Fibroblast of skin of abdomen (primary cell): ENCODE results near the gene COL27A1.

Source experiments
- DNase-seq: peaks from one replicate; pipeline ENCODE4 v3.0.0-alpha.2; 2013

The COL27A1 gene

DNA sequence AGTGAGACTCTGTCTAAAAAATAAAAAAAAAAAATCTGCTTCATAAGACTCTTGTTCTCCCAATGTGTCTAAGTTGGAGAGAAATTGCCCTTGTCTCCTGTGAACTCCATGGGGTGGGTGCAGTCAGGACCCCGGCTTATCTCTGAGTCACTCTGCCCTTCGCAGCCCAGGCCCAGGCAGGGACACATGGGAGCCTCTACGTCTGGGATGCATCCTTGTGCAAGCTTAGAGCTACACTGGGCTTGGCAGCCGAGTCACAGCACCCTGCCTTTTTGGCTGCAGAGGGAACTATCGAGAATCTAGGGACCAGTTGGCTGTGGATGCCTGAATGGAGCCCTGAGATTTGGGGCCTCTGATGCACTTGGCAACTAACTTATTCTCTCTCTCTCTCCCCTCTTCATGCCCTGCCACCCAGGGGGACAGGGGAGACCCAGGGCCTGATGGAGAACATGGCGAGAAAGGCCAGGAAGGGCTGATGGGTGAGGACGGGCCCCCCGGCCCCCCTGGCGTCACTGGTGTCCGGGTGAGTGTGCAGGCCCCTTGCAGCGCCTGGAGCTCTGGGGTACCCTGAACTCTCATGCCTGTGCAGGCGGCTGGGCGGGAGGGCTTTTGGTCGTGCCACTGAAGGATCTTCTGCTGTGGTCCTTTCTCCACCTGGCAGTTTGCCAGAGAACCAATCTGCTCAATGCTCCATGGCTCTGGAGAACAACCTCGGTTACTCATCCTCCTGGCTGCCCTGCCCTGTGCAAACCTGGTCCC is 120.1 kb downstream of the COL27A1 start:
- no peak for DNase-seq

DNA sequence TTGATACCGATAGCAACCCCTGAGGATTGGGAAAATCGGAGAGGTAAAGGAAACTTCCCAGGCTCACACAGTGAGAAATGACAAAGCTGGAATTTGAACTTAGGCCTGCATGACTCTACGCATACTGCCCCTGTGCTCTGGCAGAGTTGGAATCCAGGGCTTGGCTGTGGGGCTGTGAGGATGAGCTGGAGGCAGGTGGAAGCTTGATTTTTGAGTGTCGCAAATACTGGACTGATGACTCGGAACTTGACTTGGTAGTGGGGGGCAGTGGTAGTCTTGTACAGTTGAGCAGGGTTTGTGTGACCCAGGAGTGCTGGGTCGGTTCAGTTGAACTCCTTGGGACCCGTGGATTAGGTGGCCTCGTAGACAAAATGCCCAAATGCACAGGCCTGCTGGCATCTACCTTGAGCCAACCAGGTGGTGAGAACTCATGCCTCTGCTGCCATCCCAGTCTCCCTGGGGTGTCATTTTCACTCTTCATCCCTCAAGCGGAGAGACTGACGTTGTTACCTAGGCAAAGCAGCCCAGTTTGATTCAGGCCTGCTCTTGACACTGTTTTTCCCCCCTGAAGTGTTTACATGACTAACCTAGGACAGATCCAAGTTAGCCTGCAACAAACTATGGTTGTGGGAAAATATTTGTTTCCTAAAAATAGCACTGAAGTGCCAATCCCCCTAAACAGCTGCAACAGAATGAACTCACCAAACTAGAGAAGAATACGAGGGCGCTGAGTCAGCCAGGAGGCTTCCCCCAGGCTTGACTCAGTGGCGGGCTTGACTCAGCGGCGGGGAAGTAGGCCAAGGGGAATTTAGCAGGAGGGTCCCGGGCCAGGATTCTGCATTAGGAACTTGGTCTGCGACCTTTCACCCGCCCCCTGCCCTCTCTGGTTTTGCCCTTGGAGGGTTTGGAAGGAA is 121.8 kb downstream of the COL27A1 start:
- peak; percentile 95 for DNase-seq

DNA sequence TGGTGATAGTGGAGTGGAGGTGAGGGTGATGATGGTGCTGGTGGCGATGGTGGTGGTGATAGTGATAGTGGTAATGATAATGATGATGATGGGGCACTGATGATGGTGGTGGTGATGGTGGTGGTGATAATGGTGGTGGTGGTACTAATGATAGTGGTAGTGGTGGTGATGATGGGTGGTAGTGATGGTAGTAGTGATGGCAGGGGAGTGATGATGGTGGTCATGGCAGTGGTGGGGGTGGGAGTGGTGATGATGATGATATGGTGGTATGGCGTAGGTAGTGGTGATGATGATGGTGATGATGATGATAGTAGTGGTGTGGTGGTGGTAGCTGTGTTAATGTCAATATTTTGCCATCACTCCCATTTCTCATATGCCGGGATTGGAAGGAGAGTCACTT is 123.0 kb downstream of the COL27A1 start:
- no peak for DNase-seq

DNA sequence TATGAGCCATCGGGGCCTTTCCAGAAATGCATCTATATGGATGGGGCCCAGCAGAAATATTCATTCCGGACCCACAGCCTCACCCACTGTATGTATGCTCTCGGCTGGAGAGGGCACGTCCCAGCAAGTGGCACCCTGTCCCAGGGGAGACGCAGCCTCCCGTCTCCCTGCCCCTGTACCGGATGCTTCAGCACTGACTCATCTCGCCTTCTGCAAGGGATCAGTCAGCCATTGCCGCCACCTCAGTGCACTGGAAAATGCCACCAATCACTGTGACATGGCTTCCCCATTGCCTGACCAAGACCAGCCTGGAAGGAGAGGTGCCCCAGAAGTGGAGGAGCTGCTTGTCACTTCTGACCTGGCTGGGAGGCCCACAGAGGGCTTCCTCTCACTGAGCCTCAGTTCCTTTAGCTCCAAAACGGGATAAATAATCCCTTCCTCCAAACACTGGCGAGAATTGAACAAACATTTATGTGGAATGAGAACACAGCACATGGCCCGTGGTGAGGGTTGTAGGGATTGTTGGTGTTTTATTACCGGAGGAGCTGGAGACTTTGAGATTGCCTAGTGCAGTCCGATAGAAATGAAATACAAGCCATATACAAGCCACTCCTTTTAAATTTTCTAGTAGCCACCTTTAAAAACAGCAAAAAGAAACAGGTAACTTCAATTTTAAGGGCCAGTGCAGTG is 123.7 kb downstream of the COL27A1 start:
- peak; percentile 55 for DNase-seq

DNA sequence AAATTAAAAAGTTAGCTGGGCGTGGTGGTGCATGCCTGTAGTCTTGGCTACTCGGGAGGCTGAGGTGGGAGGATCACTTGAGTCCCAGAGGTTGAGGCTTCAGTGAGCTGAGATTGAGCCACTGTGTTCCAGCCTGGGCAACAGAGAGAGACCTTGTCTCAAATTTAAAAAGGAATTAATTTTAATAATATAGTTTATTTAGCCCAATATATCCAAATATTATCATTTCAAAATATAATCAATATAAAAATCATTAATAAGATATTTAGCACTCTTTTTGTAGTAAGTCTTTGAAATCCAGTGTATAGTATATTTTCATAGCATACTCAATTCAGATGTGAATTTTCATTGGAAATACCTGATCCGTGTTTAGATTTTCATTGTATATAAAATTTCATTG is 124.4 kb downstream of the COL27A1 start:
- DNase-seq: no peak

DNA sequence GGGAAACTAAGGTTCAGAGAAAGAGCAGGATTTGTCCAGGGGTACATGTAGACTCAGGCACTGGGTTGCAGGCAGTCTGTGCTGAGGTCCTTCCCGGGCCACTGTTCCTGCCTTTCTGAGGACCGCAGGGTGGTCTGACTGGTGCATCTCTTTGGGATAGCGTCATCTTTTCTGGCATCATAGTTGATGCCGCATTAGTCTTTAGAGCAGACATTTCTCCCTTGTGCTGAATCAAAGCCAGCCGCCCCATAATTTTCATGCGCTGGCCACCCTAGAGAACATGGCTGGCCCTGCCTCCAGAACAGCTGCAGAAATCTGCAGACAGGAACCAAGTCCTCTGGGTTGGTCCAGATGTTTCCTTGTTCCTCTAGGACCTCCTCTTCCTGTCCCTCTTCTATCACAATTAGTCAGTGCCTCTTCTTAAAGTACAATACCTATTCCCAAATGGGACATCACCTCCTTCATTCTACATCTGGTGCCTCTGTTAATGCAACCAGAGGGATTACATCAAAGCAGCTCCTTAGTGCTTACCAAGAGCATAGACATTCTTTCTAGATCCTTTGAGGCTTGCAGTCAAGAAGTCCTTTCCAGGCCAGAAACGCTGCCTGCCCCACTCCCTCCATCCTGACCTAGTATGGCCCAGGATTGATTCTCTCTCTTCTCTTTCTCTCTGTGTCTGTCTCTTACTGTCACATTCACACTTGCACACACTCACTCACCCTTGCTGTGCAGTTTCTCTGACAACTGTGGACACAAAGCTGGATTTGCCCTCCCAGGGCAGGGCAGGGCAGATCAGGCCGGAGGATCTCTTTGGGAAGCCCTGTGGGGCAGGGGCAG is 125.5 kb downstream of the COL27A1 start:
- DNase-seq: peak; percentile 91

DNA sequence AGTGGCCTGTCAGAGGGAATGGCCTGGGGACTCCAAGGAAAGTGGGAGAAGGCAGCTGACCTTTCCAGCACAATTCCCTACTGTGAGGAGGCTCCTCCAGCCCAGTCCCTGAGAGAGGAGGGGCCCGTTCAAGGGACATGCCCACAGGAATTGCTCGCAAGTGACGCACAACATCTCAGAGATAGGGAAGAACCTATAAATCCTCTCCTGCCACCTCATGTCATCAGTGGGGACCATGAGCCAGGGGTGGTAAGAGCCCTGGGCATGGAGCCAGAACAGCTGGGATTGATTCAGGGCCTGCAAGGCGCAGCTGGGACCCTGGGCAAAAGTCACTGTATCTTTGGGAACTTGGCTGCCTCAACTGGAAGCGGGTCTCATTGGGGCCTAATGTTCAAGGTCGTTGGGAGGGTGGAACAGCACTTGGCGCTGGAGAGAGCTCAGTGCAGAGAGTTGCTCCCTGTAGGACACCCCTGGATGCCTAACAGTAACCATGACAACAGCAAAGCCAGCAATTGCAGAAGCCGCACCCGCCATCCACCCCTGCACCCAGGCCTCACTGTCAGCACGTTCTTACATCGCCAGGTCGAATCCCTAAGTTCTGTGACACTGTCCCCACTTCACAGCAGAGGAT is 126.3 kb downstream of the COL27A1 start:
- DNase-seq: peak; percentile 88

DNA sequence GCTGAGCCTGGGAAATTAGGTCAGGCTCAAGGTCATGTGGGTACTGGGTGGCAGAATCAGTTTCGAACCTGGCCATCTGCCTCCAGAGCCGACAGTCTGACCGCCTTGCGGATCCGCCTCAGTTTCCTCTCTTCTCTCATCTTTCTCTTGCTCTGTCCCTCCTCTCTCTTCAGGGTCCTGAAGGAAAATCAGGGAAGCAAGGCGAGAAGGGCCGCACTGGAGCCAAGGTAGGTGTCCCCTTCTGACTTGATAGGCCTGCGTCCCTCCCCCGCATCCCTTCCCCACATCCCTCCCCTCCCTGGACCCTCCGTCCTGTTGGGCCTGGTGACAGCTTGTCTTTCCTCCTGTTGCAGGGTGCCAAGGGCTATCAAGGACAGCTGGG is 126.8 kb downstream of the COL27A1 start:
- DNase-seq: no peak

DNA sequence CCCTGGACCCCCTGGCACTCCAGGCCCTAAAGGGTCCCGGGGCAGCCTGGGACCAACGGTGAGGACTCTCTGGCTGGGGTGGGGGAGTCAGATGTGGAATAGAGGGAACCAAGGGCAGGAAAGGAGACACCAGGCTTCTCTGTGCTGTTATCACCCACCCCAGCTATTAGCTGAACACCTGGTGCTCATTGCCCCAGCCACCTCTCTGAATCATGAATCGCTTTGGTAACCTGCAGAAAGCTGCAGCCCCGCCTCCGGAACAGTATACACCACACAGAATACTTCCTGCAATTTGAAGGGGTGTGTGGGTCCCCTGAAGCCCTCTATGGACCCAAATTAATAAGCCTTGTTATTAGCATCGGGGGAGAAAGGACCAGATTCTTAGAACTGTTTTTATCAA is 127.2 kb downstream of the COL27A1 start:
- no peak for DNase-seq

DNA sequence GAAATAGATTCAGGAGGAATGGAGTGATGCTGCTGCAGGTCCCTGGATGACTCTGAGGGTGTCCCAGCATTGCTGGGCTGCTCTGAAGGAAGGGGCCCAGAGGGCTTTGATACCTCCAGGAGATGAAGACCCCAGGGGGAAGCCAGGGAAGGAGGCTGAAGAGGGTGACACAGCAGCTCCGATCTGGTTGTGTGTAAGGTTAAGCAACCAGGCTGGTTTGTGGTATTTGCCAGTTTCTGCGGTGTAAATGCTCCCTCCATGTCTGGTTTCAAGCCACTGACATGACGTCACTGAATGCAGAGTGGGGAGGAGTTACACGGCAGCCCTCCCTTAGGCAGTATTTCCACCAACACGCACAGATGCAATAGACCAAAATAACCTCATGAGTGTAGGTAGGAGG is 127.6 kb downstream of the COL27A1 start:
- peak; percentile 95 for DNase-seq

DNA sequence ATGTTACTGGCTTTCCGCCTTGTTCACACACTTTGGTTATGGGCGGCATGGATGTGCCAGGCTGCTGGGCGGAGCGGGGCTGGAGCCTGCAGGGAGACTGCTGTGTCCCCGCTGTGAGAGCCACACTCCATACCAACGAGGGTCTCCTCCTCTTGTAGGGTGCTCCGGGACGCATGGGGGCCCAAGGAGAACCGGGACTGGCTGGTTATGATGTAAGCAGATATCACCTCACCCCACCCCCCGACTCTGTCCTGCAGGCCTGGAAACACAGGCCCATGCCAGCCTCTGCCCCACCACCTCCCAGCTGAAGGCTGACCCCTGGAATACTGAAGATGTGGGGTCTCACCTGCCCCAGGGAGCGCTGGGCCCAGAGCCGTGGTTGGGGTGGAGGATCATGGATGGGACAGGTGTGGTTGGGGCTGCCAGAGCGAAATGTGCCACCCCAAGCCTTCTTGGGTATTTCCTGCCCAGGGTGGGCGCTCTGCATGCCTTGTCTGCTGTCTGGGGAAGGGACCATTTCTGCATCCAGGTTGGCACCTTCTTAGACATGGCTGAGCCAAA is 128.3 kb downstream of the COL27A1 start:
- no peak for DNase-seq

DNA sequence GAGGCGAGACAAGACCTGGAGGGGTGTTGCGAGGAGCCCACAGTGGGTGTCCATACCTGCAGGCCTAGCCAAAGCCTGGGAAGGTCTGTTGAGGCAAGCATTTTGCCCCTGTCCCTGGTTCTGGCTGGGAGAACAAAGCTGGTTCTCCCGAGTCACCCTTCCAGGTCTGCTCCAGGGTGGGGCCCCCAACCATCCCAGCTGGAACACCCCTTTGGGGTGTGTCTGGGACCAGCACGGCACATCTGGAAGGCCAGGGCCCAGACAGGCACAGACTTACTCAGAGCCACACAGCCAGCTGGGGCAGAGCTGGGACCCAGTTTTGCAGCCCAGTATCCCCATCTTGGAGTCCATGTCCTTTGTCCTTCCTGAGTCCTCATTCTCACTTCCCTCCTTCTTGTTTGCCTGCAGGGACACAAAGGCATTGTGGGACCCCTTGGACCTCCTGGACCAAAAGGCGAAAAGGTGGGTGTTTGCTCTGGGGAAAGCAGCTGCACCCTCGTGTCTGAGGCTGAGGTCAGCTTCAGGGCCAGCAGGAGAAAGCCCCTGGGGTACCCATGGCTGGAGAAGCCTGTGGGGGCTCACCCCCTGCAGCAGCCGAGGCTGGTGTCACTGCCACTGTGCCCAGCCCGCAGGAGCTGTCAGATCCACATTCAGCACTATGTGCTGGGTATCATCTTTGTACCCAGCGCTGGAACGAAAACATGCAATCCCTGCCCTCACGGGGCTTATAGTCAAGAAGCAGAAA is 129.2 kb downstream of the COL27A1 start:
- no peak for DNase-seq

DNA sequence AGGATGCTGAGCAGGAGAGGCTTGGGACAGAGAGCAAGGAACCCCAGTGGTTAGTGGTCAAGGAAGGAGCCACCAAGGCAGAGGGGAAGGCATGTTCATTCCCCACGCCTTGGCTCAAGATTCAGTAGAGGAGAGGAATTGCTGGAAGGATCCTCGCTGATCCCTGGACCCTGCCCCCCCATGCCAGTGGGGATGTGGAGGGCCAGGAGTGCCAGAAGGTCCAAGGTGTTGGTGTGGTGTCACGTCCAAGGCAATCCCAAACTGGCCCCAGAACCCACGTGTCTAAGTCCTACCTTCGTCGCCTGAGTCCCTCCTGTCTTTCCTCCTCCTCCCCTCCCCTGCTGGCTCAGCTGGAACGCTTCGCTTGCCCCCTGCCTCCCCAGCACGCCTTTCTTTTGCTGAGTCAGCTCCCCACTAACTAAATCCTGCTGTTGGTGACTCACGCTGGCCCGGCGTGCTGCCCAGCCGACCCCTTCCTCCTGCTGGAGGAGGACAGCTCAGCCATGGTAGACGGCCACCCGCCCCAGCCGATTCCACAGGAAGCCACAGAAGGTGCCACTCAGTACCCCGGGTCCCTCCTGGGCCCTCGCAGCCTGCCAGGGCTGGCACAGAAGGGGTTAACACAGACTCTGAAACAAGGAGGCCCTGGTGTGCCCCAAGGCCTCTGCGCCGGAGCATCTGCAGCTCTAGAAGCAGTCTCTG is 130.0 kb downstream of the COL27A1 start:
- peak; percentile 95 for DNase-seq

DNA sequence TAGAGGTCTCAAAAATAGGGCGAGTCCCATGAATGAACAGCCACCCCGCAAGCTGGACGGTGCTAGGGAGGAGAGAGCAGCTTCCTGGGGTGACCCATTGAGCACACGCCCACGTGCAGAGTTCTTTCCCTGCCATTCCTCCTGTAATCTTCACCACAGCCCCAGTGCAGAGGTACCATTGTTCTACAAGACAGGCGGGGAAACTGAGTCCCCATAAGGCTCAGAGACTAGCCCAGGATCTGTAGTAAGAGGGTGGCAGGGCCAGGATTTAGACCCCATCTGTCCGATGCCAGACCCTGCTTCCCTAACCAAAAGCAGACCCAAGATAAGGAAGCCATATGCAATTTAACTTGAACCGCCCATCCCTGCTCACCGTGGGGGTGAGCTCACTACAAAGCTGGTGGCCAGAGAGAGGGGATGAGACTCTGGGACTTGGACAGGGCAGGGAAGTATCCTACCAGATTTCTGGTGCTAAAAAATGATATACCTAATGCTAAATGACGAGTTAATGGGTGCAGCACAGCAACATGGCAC is 130.9 kb downstream of the COL27A1 start:
- no peak for DNase-seq

DNA sequence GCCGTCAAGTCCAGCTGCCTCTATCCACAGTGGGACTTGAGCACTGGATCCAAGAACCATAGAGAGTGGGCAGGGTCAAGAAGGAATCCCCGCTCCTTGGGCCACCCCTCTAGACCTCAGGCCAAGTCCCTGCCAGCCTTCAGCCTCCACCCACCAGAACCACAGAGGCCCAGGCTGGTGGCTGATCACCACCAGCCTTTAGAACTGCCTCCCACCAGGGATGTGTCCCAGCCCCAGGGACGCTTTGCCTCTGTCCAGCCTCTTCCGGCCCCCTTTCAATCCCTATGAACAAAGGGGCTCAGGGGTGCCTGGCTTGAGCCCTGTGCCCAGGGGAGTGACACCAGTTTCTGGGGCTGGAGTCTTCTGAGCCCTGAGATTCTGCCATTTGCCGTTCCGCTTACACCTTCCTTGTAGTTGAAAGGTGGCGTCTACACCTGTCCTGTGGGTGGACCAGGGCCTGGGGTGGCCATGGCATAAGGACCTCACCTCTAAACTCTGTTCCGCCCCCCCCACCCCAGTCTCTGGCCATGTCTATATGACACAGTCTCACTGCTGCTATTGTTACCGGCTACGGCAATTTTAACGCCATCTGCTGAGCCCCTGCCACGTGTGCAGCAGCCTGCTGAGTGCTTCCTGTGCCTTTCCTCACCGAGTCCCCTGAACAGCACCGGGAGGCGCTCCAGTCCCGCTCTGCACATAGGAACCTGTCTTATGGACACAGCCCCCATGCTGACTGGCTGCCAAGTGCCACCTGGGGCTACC is 131.8 kb downstream of the COL27A1 start:
- DNase-seq: peak; percentile 31

DNA sequence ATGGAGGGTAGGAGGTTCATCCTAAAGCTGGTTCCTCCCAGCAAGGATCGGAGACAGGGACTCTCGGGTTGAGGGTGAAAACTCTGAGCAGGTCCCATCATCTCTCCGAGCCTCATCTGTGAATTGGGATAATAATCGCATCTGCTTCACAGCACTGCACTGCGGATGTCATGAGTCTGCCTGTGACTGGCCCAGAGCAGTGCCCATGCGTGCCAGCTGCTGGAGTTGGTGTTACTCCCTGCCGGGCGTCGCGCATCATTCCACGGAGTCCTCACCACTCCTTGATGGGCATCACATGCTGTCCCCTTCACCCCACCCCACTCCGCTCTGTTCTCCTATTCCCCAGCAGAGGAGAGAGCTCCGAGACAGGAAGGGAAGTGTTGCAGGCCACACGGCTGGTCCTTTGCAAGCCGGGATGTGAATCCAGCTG is 132.4 kb downstream of the COL27A1 start:
- DNase-seq: no peak

DNA sequence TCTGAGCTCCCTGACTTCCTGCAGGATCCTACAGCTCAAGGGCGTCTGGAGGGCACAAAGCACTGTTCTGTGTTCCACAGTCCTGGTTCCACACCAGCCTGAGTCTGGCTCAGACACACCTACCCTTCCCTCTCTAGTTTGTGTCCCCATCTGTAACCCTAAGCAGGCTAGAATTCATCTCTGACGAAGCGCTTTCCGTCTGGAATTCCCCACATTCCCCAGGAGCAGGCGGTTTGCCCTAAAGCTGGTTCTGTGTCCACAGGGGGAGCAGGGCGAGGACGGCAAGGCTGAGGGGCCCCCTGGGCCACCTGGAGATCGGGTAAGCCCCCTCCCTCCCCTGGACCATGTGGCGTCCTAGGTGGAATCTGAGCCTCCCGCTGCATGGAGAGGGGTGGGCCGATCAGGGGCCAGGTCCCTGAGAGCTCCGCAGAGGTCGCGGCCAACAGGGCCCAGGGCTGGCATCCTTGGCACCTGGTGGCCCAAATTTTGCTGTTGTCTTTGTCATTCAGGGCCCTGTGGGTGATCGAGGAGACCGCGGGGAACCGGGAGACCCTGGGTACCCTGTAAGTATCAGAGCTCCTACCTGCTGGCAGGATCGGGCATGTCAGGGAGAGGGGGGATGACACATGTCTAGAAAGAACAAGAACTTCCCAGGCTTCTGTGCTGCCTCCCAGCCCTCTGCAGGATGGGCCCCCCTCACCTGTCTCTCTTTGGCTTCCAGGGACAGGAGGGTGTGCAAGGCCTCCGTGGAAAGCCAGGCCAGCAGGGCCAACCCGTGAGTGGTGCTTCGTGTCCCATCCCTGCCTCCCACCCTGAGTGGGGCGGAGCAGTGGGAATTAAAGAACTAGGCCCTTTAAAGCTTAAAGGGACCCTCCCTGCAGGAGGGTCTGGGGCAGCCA is 133.1 kb downstream of the COL27A1 start:
- DNase-seq: peak; percentile 84

DNA sequence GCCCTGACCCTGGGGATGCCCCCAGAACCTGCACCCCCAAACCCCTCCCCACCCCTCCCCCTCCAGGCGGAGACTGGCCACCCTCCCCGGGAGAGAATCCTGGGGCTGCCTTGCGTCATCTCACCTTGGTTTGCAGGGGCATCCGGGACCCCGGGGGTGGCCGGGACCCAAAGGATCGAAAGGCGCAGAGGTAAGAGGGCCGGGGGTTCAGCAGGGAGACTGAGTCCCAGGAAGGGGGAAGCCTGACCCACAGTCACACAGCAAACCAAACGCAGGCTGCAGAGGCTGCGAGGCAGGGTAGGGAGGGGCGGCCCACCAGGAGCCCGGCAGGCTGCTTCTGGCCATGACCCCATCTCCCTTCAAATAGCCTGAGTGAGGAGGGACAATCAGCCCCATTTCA is 133.8 kb downstream of the COL27A1 start:
- no peak for DNase-seq
